Mesendoderm (in vitro differentiated cells): ENCODE results near the gene ECPAS.
"Not testable (repeated sequence)": the region's sequence is repeated elsewhere in the genome, so short reads cannot be mapped to it uniquely, and the experiment has no call there.

ENCODE experiments used
- DNase-seq: peaks from one replicate; pipeline ENCODE4 v3.0.0; 2013
- H2AK5ac ChIP-seq: 2 replicates; pipeline ENCODE4 v1.6.1; 2013; ENCODE audit warnings: low read length, inconsistent platforms
- H2BK120ac ChIP-seq: 2 replicates; pipeline ENCODE4 v1.6.1; 2013; ENCODE audit warnings: low read depth, mild to moderate bottlenecking, low read length, moderate library complexity, mixed read lengths
- H2BK15ac ChIP-seq: replicated peaks from 2 replicates; pipeline ENCODE4 v1.6.1; 2013; ENCODE audit warnings: low read depth, mild to moderate bottlenecking, moderate library complexity
- H2BK5ac ChIP-seq: 2 replicates; pipeline ENCODE4 v1.6.1; 2013; ENCODE audit warnings: low read length, inconsistent platforms
- H3K18ac ChIP-seq: 2 replicates; pipeline ENCODE4 v1.6.1; 2013; ENCODE audit warnings: mild to moderate bottlenecking, low read length, mixed read lengths
- H3K23ac ChIP-seq: one replicate; pipeline ENCODE4 v1.6.1; 2013; ENCODE audit warnings: low read length
- H3K27ac ChIP-seq: 2 replicates; pipeline ENCODE4 v1.5.1; 2013; ENCODE audit warnings: low read depth, mild to moderate bottlenecking, inconsistent platforms, low read length, moderate library complexity
- H3K27me3 ChIP-seq: 2 replicates; pipeline ENCODE4 v1.6.1; 2013; ENCODE audit warnings: low read length, control low read depth, mild to moderate bottlenecking, inconsistent platforms; ENCODE audit not compliant: insufficient read depth, poor library complexity
- H3K36me3 ChIP-seq: 2 replicates; pipeline ENCODE4 v1.6.1; 2013; ENCODE audit warnings: low read length, inconsistent platforms; ENCODE audit not compliant: control insufficient read depth, insufficient read depth
- H3K4ac ChIP-seq: one replicate; pipeline ENCODE4 v1.6.1; 2013; ENCODE audit warnings: low read depth, mild to moderate bottlenecking, low read length, moderate library complexity
- H3K4me1 ChIP-seq: 2 replicates; pipeline ENCODE4 v1.6.1; 2013; ENCODE audit warnings: low read depth, low read length, inconsistent platforms; ENCODE audit not compliant: control insufficient read depth
- H3K4me2 ChIP-seq: 2 replicates; pipeline ENCODE4 v1.6.1; 2013; ENCODE audit warnings: low read length
- H3K4me3 ChIP-seq: 2 replicates; pipeline ENCODE4 v1.5.1; 2013; ENCODE audit warnings: mild to moderate bottlenecking, low read length
- H3K56ac ChIP-seq: one replicate; pipeline ENCODE4 v1.6.1; 2013; ENCODE audit warnings: low read length
- H3K79me1 ChIP-seq: 2 replicates; pipeline ENCODE4 v1.6.1; 2013; ENCODE audit warnings: low read length, inconsistent platforms
- H3K79me2 ChIP-seq: 2 replicates; pipeline ENCODE4 v1.6.1; 2013; ENCODE audit warnings: mild to moderate bottlenecking, low read length; ENCODE audit not compliant: control insufficient read depth, insufficient read depth
- H3K9ac ChIP-seq: 2 replicates; pipeline ENCODE4 v1.6.1; 2013; ENCODE audit warnings: low read length, inconsistent platforms
- H4K5ac ChIP-seq: one replicate; pipeline ENCODE4 v1.6.1; 2013; ENCODE audit warnings: low read length
- H4K8ac ChIP-seq: one replicate; pipeline ENCODE4 v1.6.1; 2013; ENCODE audit warnings: low read depth, mild to moderate bottlenecking, control low read depth, low read length, moderate library complexity
- WGBS: extraction: QIAGEN DNeasy Blood & Tissue Kit; methylation state at CpG from one replicate; pipeline ENCODE4 v1.1.7; 2013; ENCODE audit warnings: low lambda C conversion rate, missing lambda C conversion rate; ENCODE audit not compliant: insufficient coverage; ENCODE audit errors: extremely low coverage; 5-methylcytosine and 5-hydroxymethylcytosine counted together

Gene ECPAS

GRCh38 chr9:111501648-111502047, 17.5 kb upstream of the ECPAS start:
- Histone ChIP-seq H3K18ac (no peak overlapping the region), H3K4me3 (no peak overlapping the region), H3K4me2 (no peak overlapping the region), H3K27ac (no peak overlapping the region), H3K9ac (no peak overlapping the region), H2BK5ac (no peak overlapping the region), H2BK15ac (no peak overlapping the region), H2AK5ac (no peak overlapping the region), H3K23ac (no peak overlapping the region), H3K79me1 (no peaks in the 10 kb centered on the region), H3K4ac (no peak overlapping the region), H4K8ac (no peak overlapping the region), H3K27me3 (no peaks in the 10 kb centered on the region), H3K4me1 (no peaks in the 10 kb centered on the region), H4K5ac (no peak overlapping the region), H3K56ac (no peak overlapping the region), H3K79me2 (no peaks in the 10 kb centered on the region), H3K36me3 (no peaks in the 10 kb centered on the region), H2BK120ac (no peak overlapping the region)
- WGBS: no CpG with 5 or more reads among the region's 6 CpGs
- no peak for DNase-seq

DNA sequence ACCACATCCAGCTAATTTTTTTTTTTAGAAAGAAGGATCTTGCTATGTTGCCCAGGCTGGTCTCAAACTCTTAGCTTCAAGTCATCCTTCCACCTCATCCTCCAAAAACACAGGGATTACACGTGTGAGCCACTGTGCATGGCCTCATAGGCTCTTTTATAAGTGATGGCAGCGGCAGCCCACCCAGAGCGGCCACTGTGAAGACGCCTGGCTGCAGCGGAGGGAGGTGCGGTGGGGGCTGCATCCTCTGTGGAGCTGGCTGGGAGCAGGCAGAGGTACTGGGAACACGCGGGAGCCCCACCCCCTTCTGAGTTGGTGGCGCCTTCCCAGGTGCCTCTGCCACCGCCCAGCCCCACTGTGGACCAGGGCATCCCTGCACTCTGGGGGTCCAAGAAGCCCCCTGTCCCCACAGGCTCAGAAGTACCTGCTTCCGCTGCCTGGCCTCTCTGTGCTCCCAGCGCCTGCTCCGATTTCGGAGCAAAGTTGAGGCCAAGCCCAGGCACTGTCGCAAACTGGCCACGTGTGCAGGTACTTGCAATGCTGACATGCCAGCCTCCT, 16.9 kb upstream of the ECPAS start:
- no peak overlapping the region for H3K18ac ChIP-seq
- no peak for DNase-seq
- no peak overlapping the region for H3K4me2 ChIP-seq
- H4K5ac ChIP-seq: no peak overlapping the region
- H2BK5ac ChIP-seq: no peak overlapping the region
- no peaks in the 10 kb centered on the region for H3K79me2 ChIP-seq
- H3K4me3 ChIP-seq: no peak overlapping the region
- H3K27ac ChIP-seq: no peak overlapping the region
- no peaks in the 10 kb centered on the region for H3K27me3 ChIP-seq
- no peak overlapping the region for H3K9ac ChIP-seq
- H2BK15ac ChIP-seq: no peak overlapping the region
- H3K36me3 ChIP-seq: no peaks in the 10 kb centered on the region
- H3K23ac ChIP-seq: no peak overlapping the region
- H3K4ac ChIP-seq: no peak overlapping the region
- no peak overlapping the region for H2AK5ac ChIP-seq
- H3K4me1 ChIP-seq: no peaks in the 10 kb centered on the region
- H3K56ac ChIP-seq: no peak overlapping the region
- no peaks in the 10 kb centered on the region for H3K79me1 ChIP-seq
- no peak overlapping the region for H2BK120ac ChIP-seq
- no peak overlapping the region for H4K8ac ChIP-seq
- WGBS: no CpG with 5 or more reads among the region's 16 CpGs

GRCh38 chr9:111497196-111497595, 13.0 kb upstream of the ECPAS start:
- H3K23ac ChIP-seq, H3K4me1 ChIP-seq, H3K36me3 ChIP-seq, H3K79me1 ChIP-seq, H4K5ac ChIP-seq, H2BK15ac ChIP-seq, H3K18ac ChIP-seq, H3K27ac ChIP-seq, H3K79me2 ChIP-seq, H2BK120ac ChIP-seq, H3K27me3 ChIP-seq, DNase-seq, H3K4me3 ChIP-seq, H2BK5ac ChIP-seq, H2AK5ac ChIP-seq, H3K9ac ChIP-seq, H3K56ac ChIP-seq, H3K4ac ChIP-seq, H3K4me2 ChIP-seq, H4K8ac ChIP-seq: not testable (repeated sequence)
- WGBS: no CpG with 5 or more reads among the region's 2 CpGs

DNA sequence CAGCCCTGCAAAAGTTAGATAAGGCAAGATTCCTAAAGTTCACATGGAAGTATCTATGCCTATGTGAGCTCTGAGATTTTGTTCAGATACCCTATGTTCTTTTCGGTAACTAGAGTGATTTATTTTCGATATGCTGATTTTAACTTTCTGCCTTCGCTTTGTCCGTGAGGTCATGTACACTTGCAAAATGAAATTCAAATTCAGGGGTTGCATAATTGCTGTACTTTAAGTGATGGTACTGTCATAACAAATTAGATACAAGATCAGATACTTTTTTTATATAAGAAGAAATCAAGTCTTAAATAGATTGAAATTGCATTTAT, 350 bp upstream of the ECPAS start:
- Histone ChIP-seq H4K8ac (peak overlapping the region; percentile 81), H3K4me2 (peak overlapping the region; percentile 10), H3K23ac (no peak overlapping the region), H3K4me3 (peak overlapping the region; percentile 73), H3K27ac (peak overlapping the region; percentile 99), H2BK120ac (no peak overlapping the region), H3K36me3 (no peaks in the 10 kb centered on the region), H3K9ac (peak overlapping the region; percentile 85), H3K4me1 (peaks cover 2% of the 10 kb centered on the region), H3K79me2 (peaks cover 26% of the 10 kb centered on the region), H3K56ac (peak overlapping the region; percentile 87), H3K4ac (no peak overlapping the region), H3K27me3 (no peaks in the 10 kb centered on the region), H3K79me1 (no peaks in the 10 kb centered on the region), H3K18ac (peak overlapping the region; percentile 100), H2BK5ac (no peak overlapping the region), H4K5ac (no peak overlapping the region), H2BK15ac (no peak overlapping the region), H2AK5ac (no peak overlapping the region)
- WGBS: no CpG with 5 or more reads among the region's 4 CpGs
- DNase-seq: no peak

DNA sequence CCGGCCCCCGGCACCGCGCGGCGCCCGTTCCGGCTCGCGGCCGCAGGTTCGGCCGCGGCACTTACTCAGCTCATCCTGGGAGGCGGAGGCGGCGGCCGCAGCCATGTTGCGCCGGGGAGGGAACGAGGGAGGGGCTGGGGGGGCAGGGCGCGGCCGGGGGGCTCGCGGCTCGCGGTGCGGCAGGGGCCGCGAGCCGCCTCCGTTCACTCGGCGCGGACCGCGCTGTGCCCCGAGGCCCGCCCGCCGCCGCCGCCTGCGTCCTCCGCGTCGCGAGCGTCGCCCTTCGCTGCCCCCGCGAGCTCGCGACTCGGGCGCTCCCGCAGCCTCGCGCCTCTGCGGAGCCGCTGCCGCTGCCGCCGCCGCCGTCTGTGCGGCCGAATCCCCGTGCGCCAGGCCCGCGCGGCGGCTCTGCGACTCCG, 735 bp downstream of the ECPAS start:
- peaks cover 2% of the 10 kb centered on the region for H3K4me1 ChIP-seq
- H3K9ac ChIP-seq: peak overlapping the region; percentile 85
- peak overlapping the region; percentile 100 for H3K18ac ChIP-seq
- H3K27ac ChIP-seq: peak overlapping the region; percentile 99
- H3K4ac ChIP-seq: peak overlapping the region; percentile 99
- no peak overlapping the region for H4K5ac ChIP-seq
- H3K4me3 ChIP-seq: peak overlapping the region; percentile 73
- H2AK5ac ChIP-seq: no peak overlapping the region
- no peaks in the 10 kb centered on the region for H3K36me3 ChIP-seq
- peak overlapping the region; percentile 92 for H3K56ac ChIP-seq
- H3K27me3 ChIP-seq: no peaks in the 10 kb centered on the region
- H4K8ac ChIP-seq: peak overlapping the region; percentile 100
- H3K4me2 ChIP-seq: no peak overlapping the region
- DNase-seq: no peak
- no CpG with 5 or more reads among the region's 78 CpGs for WGBS
- no peak overlapping the region for H2BK15ac ChIP-seq
- H3K79me2 ChIP-seq: peaks cover 36% of the 10 kb centered on the region
- peaks cover 2% of the 10 kb centered on the region for H3K79me1 ChIP-seq
- H2BK120ac ChIP-seq: peak overlapping the region; percentile 97
- H3K23ac ChIP-seq: no peak overlapping the region
- H2BK5ac ChIP-seq: no peak overlapping the region
